ENCODE results near the gene SLC46A1. TPM values are rescaled to one million over a fixed set of nuclear protein-coding genes. Genes with fewer than 3 reads are reported as not detected.

Gene SLC46A1
- total and polyA plus RNA-seq, 12 donors = 11.9 to 104 (median 46.3) TPM

GRCh38 chr17:28350271-28350670 is 55.7 kb downstream of the SLC46A1 start:
- Histone ChIP-seq H3K4me1 (replicated peaks in 1 of 2) (peaks cover 24 to 35% of the 10 kb centered on the region in 2 donors), H3K36me3 (replicated peaks in 1 of 2) (peaks cover 0 to 87% of the 10 kb centered on the region in 2 donors), H3K27me3 (no peaks in the 10 kb centered on the region), H3K9me3 (replicated peaks in 1 of 3) (no peaks in the 10 kb centered on the region), H3K27ac (no peak overlapping the region), H3K4me3 (no peak overlapping the region)
- DNase-seq = no peak
- no peak for TF ChIP-seq CTCF (IDR thresholded peaks at IDR 0.05)
- 81 to 90% (median 84%) methylated on average over 7 of the region's 7 CpGs for WGBS, 4 donors
- intact Hi-C loops (cut with DNase I) = no loop called here

GRCh38 chr17:28348979-28349378 is 57.0 kb downstream of the SLC46A1 start:
- DNase-seq = no peak
- no peak for TF ChIP-seq CTCF (IDR thresholded peaks at IDR 0.05)
- TF ChIP-seq POLR2A (IDR thresholded peaks at IDR 0.05) = no peak
- WGBS, 4 donors = 80 to 95% (median 81%) methylated on average over 3 of the region's 3 CpGs
- no peaks in the 10 kb centered on the region for H3K9me3 ChIP-seq (replicated peaks in 1 of 3)
- intact Hi-C loops (cut with DNase I) = no loop called here
- H3K4me3 ChIP-seq = no peak overlapping the region
- peaks cover 0 to 88% of the 10 kb centered on the region in 2 donors for H3K36me3 ChIP-seq (replicated peaks in 1 of 2)
- no peaks in the 10 kb centered on the region for H3K27me3 ChIP-seq
- H3K4me1 ChIP-seq (replicated peaks in 1 of 2) = peaks cover 27 to 38% of the 10 kb centered on the region in 2 donors
- H3K27ac ChIP-seq = peak overlapping the region in 2 of 5 donors; percentile 34 to 93

- peaks cover 27 to 38% of the 10 kb centered on the region in 2 donors for H3K4me1 ChIP-seq (replicated peaks in 1 of 2)
- no peaks in the 10 kb centered on the region for H3K9me3 ChIP-seq (replicated peaks in 1 of 3)
- H3K36me3 ChIP-seq (replicated peaks in 1 of 2) = peaks cover 0 to 88% of the 10 kb centered on the region in 2 donors
- no peak for TF ChIP-seq CTCF (IDR thresholded peaks at IDR 0.05)
- TF ChIP-seq POLR2A (IDR thresholded peaks at IDR 0.05) = peak in 1 of 2 donors; percentile 11
- WGBS, 4 donors = 41 to 50% (median 46%) methylated on average over 5 to 8 of the region's 8 CpGs
- H3K27me3 ChIP-seq = no peaks in the 10 kb centered on the region
- intact Hi-C loops (cut with DNase I) = no loop called here
- H3K4me3 ChIP-seq = no peak overlapping the region
- peak in 6 of 7 donors; percentile 41 to 67 (median 62) for DNase-seq
- H3K27ac ChIP-seq = peak overlapping the region; percentile 64 to 93 (median 80)
These were observed 58.6 kb downstream of the SLC46A1 start for GRCh38 chr17:28347261-28347891.

GRCh38 chr17:28346746-28347246 is 59.2 kb downstream of the SLC46A1 start:
- DNase-seq = peak; percentile 64 to 90 (median 85)

More at GRCh38 chr17:28346746-28347246, 59.2 kb downstream of the SLC46A1 start:
- H3K9me3 ChIP-seq (replicated peaks in 1 of 3) = no peaks in the 10 kb centered on the region
- H3K27me3 ChIP-seq = no peaks in the 10 kb centered on the region
- intact Hi-C loops (cut with DNase I) = no loop called here
- TF ChIP-seq CTCF (IDR thresholded peaks at IDR 0.05) (peak; percentile 16 to 67 (median 62)), POLR2A (IDR thresholded peaks at IDR 0.05) (no peak)
- peaks cover 27 to 38% of the 10 kb centered on the region in 2 donors for H3K4me1 ChIP-seq (replicated peaks in 1 of 2)
- WGBS, 4 donors = 28 to 40% (median 38%) methylated on average over 7 of the region's 7 CpGs
- H3K4me3 ChIP-seq = no peak overlapping the region
- H3K36me3 ChIP-seq (replicated peaks in 1 of 2) = peaks cover 0 to 88% of the 10 kb centered on the region in 2 donors
- H3K27ac ChIP-seq = peak overlapping the region; percentile 64 to 93 (median 80)
